ENCODE results near the gene TSPAN33.
"Not testable (repeated sequence)": the region's sequence is repeated elsewhere in the genome, so short reads cannot be mapped to it uniquely, and the experiment has no call there.

The TSPAN33 gene

GRCh38 chr7:129170441-129171021 lies 26.0 kb downstream of the TSPAN33 start:
- no peak for DNase-seq

GRCh38 chr7:129173861-129174260 lies 29.4 kb downstream of the TSPAN33 start:
- DNase-seq, result not testable (repeated sequence)

DNA sequence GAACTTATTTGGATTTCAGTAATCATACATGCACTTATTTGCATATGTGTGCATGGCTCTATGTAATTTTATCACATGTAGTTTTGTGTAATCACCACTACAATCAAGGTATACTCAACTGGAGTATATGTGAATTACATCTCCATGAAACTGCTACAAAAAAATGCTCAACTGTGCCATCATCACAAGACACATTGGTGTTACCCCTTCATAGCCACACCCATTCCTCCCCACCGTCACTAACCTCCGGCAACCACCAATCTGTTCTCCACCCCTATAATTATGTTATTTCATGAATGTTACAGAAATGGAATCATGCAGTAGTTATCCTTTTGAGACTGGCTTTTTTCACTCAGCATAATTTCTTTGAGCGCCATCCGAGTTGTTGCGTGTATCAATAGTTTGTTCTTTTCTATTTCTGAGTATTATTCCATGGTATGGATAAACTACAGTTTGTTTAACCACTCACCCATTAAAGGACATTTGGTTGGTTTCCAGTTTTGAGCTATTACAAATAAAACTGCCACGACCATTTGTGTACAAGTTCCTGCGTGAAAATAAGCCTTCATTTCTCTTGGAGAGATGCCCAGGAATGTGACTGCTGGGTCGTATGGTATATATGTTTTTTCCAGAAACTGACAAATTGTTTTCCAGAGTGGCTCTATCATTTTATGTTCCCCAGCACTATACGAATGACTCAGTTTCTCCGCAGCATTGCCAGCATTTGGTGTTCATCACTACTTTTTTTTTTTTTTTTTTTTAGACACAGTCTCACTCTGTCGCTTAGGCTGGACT lies 32.6 kb downstream of the TSPAN33 start:
- DNase-seq, result no peak

DNA sequence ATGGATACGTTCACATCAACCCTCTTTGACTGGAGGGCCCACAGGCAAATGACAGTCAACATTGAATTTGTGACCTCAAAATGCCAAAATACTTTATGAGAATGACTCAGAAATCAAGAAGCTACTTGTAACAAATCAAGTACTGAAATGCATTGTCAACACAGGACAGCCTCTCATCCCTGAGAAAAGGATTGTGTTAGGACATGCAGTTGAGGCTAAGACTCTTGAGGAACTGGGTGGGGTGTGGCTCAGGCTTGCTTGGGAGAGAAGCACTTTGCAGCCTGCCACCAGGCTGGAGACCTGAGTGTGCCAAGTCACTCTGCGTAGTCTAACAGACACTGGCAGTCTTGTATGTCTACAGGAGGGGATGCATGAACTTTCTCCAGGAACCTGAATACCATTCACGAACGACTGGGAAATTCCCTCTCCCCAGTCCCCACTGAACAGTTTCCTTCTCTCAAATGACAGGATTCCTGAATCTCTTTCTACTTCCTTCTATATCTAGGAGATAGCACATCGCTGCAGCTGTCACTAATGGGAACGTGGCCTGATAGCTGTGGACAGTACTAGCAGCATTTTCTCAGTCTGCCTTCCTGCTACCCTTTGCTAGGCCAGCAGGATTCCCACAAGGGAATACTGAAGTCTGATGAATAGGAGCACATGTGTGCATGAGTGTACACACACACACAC lies 40.6 kb downstream of the TSPAN33 start:
- DNase-seq, result no peak

DNA sequence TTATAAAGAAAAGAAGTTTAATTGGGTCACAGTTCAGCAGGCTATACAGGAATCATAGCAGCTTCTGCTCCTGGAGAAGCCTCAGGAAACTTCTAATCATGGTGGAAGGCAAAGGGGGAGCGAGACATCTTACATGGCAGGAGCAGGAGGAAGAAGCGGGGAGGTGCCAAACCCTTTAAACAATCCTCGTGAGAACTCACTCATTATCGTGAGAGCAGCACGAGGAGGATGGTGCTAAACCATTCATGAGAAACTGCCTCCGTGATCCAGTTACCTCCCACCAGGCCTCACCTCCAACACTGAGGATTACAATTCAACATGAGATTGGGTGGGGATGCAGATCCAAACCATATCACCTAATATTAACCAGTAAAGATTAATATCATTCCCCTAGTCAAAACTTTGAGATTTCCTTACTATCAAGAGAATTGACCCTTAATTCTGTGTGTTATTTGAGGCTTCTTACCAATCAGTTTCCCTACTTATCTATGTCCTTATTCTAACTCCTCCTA lies 42.3 kb downstream of the TSPAN33 start:
- DNase-seq, result no peak

DNA sequence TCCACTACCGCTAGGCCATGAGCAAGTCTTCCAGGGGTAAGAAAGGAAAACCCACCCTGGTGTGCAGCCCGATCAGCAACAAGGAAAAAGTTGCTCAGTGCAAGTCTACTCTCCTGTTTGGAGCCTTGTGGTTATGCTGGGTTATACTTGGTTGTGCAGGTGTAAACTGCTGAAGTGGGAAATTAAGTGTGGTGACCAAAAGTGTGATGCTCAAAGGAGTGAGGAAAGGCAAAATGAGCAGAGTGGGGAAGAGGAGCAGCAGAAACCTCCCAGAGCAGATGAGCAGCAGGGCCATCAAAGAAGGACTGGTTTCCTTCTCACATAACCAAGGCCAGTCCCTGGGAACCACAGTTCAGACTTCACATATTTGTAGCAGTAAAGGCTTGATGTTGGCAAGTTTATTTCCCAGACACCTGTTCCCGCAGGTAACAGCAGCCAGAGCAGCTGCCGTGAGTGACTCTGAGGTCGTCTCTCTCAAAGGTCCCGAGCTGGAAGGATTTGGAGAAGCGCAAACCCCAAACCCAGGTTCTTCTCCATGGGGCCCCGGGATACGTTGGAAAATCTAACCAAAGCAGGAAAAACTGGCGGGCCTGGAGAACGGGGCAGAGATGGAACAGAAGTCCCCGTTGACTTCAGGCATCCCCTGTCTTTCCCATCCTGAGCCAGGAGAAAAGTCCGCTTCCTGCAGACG lies 43.3 kb downstream of the TSPAN33 start:
- no peak for DNase-seq

GRCh38 chr7:129188372-129188891 lies 43.9 kb downstream of the TSPAN33 start, which contains the start of gene SMO:
Gene SMO, plus strand, starts transcription at chr7:129188633. Its CDS starts 519 bp downstream, at chr7:129189152.
- no peak for DNase-seq

DNA sequence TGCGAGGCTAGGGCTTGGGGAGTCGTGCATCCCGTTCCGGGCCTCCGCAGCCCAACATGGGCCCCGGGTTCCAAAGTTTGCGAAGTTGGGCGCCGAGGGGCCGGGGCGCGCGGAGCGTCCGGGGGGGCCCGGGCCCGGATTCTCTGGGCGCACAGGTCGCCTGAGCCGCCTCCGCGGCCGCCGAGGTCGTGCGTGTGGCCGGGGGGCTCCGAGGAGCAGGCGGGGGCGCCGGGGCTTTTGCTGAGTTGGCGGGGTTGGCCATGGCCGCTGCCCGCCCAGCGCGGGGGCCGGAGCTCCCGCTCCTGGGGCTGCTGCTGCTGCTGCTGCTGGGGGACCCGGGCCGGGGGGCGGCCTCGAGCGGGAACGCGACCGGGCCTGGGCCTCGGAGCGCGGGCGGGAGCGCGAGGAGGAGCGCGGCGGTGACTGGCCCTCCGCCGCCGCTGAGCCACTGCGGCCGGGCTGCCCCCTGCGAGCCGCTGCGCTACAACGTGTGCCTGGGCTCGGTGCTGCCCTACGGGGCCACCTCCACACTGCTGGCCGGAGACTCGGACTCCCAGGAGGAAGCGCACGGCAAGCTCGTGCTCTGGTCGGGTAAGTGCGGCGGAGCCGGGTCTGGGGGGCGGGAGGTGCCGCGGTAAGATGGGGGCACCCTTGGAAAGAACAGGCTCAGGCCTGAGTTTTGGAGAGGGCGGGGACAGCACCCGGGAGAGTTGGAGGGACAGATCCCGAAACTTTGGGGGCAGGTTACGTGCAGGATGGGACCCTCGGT lies 44.6 kb downstream of the TSPAN33 start:
- peak; percentile 30 for DNase-seq

GRCh38 chr7:129189661-129190310 lies 45.3 kb downstream of the TSPAN33 start:
- no peak for DNase-seq

DNA sequence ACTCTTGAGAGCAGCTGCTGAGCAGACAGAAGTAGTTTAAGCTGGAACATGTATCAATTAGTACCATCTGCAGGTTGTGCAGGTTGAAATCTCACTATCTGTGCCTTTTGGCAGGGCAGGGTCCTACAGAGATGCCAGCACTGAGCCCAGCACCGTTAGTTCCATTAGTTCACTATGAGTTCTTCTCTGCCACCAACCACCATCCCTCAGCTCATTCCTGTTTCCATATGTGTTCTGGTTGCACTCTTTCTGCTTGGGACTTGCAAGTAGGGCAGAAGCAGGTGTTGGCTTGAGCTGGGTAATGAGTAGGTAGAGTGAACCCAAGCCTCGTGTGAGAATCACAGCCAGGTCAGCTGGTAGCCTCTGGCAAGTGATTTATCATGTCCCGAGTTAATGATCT lies 46.8 kb downstream of the TSPAN33 start:
- DNase-seq, result no peak

- no peak for DNase-seq
These were observed 49.4 kb downstream of the TSPAN33 start for GRCh38 chr7:129193892-129194291.

GRCh38 chr7:129197771-129198170 lies 53.3 kb downstream of the TSPAN33 start:
- peak; percentile 72 for DNase-seq

- no peak for DNase-seq
These were observed 54.9 kb downstream of the TSPAN33 start for GRCh38 chr7:129199406-129199805.

DNA sequence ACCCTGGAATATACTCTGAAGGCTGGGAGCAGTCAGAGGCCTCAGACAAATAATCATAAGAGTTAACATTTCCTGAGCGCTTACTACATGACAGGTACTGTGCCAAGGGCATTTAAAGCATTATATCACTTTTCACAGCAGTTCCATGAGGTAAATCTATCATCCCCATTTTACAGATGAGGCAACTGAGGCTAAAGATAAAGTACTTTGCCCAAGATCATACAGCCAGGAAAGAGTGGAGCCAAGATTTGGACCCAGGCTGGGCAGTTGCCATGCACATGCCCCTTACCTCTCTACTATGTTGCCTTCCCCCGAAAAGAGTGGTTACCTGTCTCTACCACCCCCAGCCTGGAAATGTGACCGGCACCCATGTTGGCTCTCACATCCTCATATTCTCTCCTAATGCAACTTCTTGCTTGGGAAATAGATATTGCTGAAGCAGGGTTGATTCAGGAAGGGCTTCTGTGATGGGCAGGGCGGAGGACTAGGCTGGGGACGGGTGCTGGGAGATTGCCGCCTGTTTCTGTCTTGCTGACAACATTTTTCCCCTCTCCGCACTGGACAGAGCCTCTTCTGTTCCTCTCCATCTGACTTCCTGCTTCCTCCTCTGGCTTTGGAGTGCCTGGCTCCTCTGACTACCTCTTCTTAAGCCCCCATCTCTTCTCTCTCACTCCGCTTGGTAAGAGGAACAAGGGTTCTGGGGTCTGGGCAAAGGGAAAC lies 57.7 kb downstream of the TSPAN33 start:
- peak; percentile 44 for DNase-seq

DNA sequence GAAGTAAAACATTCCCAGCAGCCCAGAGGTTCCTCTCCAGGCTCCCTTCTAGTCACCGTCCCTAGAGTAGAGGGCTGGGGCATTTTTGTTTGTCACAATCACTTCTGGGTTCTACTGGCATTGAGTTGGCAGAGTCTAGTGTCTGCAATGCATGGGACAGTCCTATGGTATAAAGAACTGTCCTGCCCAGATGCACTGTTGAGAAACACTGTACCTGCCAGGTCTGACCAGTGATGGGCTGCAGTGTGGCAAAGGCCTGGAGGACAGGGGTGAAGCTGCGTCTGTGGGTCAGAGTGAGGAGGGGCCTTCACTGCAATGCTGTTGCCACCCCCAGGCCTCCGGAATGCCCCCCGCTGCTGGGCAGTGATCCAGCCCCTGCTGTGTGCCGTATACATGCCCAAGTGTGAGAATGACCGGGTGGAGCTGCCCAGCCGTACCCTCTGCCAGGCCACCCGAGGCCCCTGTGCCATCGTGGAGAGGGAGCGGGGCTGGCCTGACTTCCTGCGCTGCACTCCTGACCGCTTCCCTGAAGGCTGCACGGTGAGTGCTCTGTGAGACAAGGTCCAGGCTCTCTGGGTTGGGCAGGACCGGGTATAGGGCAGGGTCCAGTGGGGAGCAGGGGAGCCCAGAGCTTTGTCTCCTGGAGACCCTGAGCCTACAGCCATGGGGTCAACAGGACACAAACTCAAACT lies 58.7 kb downstream of the TSPAN33 start:
- DNase-seq, result no peak

- no peak for DNase-seq
These were observed 60.8 kb downstream of the TSPAN33 start for GRCh38 chr7:129205126-129205818.

DNA sequence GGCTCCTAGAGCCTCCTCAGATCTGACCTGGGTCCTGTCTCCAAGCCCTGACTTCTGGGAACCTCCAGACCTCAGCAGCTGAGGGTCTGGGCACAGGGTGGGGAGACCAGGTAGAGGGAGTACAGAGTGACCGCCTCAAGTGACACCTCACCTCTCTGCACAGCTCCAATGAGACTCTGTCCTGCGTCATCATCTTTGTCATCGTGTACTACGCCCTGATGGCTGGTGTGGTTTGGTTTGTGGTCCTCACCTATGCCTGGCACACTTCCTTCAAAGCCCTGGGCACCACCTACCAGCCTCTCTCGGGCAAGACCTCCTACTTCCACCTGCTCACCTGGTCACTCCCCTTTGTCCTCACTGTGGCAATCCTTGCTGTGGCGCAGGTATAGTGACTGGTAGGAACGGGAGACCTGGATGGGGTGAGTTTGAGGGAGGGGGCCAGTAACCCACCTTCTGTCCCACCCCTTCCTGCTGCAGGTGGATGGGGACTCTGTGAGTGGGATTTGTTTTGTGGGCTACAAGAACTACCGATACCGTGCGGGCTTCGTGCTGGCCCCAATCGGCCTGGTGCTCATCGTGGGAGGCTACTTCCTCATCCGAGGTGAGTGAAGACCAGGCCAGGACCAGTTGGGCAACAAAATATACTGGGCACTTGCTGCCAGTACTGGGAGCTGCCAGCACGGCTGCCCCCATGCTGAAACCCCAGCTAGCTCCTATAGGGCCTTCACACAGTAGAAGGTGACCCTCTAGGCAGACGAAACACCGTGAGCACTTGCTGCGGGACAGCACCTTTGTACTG lies 61.7 kb downstream of the TSPAN33 start:
- DNase-seq, result no peak

DNA sequence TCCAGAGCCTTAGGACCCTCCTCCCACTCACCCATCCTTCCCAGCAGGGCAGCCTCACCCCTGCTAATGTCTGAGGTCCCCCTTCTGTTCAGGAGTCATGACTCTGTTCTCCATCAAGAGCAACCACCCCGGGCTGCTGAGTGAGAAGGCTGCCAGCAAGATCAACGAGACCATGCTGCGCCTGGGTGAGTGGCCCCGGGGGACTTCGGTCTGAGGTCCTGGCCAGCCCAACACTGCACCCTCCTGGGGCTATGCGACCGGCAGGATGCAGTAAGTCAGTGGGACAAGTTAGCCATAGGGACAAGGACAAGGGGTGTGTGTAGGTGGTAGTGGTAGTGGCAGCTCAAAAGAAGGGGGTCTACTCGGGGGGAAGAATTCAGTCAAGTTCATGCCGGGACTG lies 64.2 kb downstream of the TSPAN33 start:
- DNase-seq, result no peak

Measured in suppressor macrophage treated with lipopolysaccharide for 4 hours (primary cell).